CD4-positive, alpha-beta T cell treated with Interleukin-12 subunit alpha and Interleukin-12 subunit beta, for 1 hour (primary cell): ENCODE results near the gene RAP2A.

Experiments
- DNase-seq: peaks from one replicate; pipeline ENCODE4 v3.0.0-alpha.2; 2020

RAP2A gene

GRCh38 chr13:97448503-97449251 is 14.7 kb downstream of the RAP2A start:
- no peak for DNase-seq

GRCh38 chr13:97454699-97455098 is 20.7 kb downstream of the RAP2A start:
- DNase-seq = no peak

DNA sequence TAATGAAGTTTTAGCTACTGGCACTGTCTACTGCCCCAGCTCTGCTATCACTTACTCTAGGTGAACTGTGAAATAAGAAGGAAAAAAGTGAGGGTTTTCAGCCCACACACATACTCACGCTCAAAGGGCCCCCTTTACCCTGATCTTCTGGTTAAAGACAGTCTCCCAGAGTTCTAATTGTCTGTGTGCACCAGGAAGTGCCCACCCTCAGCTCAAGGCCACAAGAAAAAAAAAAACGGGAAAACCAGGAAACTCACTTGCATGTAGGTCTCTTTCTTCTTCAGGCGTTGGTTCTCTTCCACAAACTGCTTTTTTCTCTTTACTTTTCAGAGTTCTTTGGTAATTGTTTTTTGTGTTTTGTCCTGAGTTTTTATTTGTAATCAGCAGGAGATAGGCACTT is 22.1 kb downstream of the RAP2A start:
- no peak for DNase-seq

GRCh38 chr13:97459215-97459777 is 25.3 kb downstream of the RAP2A start:
- DNase-seq = no peak

DNA sequence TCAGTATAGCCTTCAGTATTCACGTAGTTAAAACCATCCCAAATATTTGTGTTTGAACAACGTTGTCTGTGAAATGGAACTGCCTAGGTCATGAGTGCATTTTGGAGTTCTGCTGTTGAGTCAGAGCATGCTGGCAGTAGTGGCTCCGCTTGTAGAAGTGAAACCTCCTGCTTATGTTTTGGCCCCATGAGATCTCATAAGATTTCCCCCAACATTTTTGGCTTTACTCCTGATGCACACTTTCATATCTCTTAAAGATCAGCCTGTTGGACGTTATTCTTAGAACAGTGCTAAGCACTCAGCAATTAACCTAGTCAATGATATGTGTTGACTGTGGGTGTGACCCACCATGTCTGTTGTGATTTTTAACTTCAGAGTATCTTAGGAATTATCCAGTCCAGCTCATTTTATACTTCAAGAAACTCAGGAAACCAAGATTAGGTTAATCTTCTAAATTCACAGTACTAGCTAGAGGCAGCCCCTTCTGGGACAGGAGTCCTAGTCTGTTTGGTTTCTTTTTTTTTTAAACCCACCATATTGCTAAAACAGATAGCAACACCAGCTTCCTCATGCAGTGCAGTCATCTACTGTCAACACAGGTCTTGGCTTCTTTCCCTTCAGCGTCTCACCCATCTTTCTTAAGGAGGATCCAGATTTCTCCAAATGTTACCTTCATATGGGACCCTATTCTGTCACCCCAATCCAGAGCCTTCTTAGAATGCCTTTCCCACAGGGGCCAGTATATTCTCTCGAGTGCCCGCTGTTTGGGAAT is 26.2 kb downstream of the RAP2A start:
- DNase-seq = no peak

- no peak for DNase-seq
These were observed 26.9 kb downstream of the RAP2A start for GRCh38 chr13:97460853-97461252.

- DNase-seq = no peak
These were observed 30.6 kb downstream of the RAP2A start for GRCh38 chr13:97464561-97464960.

DNA sequence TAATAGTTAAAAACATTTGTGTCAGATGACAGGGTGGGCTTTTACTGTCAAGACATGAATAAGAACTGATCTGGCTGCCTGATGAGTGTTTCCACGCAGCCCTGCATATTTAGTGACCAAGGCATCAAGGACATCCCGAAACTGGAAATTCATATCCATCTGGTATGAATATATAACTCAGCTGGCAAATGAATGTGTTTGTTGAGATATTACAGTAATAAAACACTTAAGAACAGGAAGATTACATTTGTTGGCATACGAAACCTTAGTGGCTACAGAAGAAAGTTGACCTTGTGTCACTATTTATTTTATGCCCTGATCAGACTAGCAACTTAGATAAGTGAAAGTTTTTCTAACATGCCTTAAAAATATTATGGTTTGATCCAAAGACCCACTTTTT is 32.8 kb downstream of the RAP2A start:
- DNase-seq = no peak

DNA sequence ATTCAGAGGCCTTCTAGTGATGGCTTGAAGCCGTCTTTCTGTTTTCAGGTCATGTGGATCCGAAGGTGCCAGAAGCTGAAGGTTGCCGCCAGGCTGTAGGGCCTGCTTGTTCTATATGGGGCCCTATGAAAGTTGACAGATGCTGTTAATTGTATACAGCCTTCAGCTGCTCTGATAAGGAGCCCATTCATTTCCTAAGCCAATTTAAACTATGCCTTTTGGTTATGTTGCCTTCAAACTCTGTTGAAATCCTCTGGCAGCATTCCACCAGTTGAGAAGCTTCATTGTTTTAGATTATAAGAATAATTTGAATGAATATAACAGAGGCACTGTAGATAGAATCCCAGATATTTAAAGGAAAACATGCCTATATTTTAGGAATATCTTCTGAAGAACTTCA is 34.4 kb downstream of the RAP2A start:
- DNase-seq = no peak

- no peak for DNase-seq
These were observed 37.7 kb downstream of the RAP2A start for GRCh38 chr13:97471711-97472110.

DNA sequence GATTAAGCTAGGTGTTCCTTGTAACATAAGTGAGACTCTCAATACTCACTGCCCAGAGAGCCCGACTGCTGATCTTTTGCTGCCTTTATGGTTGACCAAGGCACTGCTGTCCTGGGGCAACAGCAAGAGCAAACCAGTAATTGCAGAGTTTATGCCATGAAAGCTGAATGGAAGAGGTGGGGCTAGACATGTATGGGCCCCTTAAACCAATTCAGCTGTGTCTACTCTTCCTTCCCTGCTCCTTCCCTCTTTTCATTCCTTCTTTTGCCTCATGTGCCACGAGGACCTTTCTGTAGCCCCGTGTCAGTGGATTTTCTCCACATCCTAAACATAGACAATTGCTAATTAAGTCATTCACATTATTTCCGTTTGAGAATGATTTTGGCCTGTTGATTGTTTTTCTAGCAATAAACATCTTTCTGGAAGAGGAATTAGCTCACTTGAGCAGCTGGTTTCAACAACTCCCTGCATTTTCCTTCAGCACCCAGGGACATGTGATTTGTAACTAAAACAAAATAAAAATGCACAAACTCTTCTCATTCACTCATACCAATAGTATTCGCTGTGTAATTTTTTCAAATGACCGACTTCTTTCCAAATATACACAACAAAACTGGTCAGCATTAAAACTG is 40.5 kb downstream of the RAP2A start:
- DNase-seq = no peak

GRCh38 chr13:97475011-97475410 is 41.0 kb downstream of the RAP2A start:
- DNase-seq = no peak

DNA sequence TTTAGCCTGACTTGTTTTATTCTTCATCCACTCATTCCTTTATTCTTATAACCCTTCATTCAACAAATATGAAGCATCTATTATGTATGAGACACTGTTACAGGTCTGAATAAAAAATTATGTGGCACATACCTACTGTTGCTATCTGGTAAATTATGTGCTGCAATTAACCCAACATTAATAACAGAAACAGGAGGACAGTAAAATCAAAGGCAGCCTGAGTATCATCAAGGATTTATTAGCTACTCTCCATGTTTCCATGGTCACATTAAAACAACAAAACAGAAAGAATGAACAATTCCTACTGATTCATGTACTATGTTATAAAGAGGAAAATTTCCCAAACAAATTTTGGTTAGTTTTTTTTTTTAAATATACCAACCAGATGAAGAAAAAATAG is 43.9 kb downstream of the RAP2A start:
- DNase-seq = no peak

DNA sequence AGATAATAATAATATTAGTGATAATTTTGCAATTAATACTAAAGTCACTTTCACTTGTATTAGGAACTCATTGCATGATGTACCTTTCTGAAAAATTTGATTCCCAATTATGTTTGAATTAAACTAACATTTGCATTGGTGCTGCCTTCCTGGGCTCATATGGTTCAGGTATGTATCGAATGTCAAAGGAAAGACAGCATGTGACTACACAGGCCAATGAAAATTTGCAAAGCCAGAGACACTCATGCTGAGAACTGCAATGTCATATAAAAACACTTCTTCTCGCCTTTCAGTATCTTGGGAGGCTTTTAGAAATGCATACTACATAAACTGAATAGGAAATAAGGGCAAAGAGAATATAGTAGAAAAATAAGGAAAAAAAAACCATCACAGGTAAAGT is 44.3 kb downstream of the RAP2A start:
- no peak for DNase-seq

GRCh38 chr13:97483465-97483864 is 49.5 kb downstream of the RAP2A start:
- DNase-seq = no peak

- DNase-seq = no peak
These were observed 50.3 kb downstream of the RAP2A start for GRCh38 chr13:97484301-97484700.

DNA sequence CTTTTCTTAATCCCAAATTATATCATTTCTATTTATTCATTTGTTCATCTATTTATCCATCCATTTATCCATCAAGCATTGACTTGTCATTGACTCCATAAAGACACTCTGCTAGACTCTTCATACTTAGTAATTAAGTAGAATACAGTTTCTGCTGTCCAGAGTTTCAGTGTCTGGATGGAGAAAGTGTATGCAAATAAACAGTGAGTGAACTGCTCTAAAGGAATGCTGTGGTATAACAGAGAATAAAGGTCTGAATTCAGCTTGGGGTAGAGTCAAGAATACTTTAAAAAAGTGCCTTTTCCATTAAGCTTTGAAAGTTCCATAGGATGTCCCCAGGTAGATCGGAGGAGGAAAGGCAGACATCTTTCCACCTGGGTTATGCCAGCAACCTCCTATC is 51.4 kb downstream of the RAP2A start:
- DNase-seq = no peak

DNA sequence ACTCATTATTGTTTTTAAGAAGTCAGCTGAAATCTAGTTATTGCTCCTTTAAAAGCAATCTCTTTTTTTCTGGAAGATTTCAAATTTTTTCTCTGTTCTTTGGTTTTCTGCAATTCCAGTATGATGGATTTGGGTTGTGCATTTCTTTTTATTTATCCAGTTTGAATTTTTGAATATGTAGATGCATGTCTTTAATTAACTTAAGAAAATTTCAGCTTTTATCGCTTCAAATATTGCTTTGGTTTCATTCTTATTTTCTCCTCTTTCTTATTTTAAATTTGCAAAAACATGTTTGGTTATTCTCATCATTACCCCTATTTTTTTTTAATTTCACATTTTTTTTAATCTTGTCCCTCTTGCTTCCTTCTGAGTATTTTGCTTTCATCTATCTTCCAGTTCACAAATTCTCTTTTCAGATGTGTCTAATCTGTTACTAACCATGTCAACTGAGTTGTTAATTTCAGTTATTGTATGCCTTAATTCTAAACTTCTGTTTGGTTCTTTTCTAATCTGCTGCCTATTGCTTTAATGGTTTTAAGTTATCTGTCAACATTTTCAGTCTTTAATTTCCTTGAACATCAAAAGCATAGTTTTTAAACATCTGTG is 56.8 kb downstream of the RAP2A start:
- DNase-seq = no peak

- no peak for DNase-seq
These were observed 57.5 kb downstream of the RAP2A start for GRCh38 chr13:97491452-97491851.

DNA sequence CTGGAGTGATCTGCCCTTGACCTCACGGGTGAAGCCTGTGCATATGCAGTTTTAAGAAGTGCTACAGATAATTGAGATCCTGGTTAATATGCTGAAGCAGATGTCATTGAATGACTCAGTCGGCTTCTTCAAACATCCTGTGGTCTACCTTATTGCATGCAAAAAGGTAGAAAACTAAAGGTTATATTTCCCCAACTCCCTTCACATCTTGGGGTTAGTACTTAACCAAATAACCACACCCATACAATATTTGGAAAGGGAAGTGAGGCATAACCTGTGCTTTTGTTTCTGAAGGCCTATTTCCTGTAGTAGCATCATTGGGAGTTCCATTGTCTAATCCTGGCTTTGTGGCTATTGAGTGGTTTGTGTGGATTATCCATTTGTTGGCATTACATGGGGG is 58.3 kb downstream of the RAP2A start:
- no peak for DNase-seq

- no peak for DNase-seq
These were observed 58.9 kb downstream of the RAP2A start for GRCh38 chr13:97492684-97493371.

GRCh38 chr13:97493456-97493855 is 59.5 kb downstream of the RAP2A start:
- DNase-seq = no peak

DNA sequence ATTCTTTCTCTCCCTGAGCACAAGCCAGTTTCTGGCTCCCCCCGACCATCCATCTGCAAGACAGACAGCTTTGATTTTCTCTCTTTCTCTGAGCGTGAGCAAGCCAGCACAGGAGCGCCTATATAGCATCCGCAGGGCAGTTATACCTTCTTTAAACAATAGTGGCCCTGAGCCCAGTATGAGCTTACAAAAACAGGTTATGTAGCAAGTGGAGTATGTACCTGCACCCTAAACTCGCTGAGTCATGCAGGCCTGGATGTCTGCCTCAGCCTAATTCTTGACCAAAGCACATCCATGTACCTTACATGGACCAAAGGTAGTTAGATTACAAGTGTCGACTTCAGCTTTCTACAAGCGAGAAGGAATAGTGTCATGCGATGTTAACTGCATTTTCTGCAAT is 61.7 kb downstream of the RAP2A start:
- no peak for DNase-seq
